T-helper 2 cell treated with Interferon-gamma antibody and Interleukin-4, amounts not matched to agents 5 μg/mL and 100 μg/mL, for 36 hours (primary cell): ENCODE data around the gene TNRC6A.

Source experiments
- DNase-seq: peaks from one replicate; pipeline ENCODE4 v3.0.0; 2021; ENCODE audit warnings: low spot score
- H3K27ac Mint-ChIP-seq: one replicate; pipeline ENCODE4 v1.8.0; 2021; ENCODE audit warnings: mild to moderate bottlenecking, mixed read lengths
- H3K27me3 Mint-ChIP-seq: one replicate; pipeline ENCODE4 v1.8.0; 2021; ENCODE audit warnings: low read depth, mixed read lengths
- H3K36me3 Mint-ChIP-seq: one replicate; pipeline ENCODE4 v1.8.0; 2021; ENCODE audit warnings: low read depth, mixed read lengths
- H3K4me1 Mint-ChIP-seq: one replicate; pipeline ENCODE4 v1.8.0; 2021; ENCODE audit warnings: low read depth, mixed read lengths
- H3K4me3 Mint-ChIP-seq: one replicate; pipeline ENCODE4 v1.8.0; 2022; ENCODE audit warnings: mild to moderate bottlenecking, moderate library complexity, mixed read lengths
- H3K9me3 Mint-ChIP-seq: one replicate; pipeline ENCODE4 v1.8.0; 2021; ENCODE audit warnings: mixed read lengths

Gene TNRC6A

GRCh38 chr16:24755201-24755874 is 25.9 kb downstream of the TNRC6A start:
- peaks cover 20% of the 10 kb centered on the region for H3K4me1 Mint-ChIP-seq
- H3K9me3 Mint-ChIP-seq, result no peaks in the 10 kb centered on the region
- no peak for DNase-seq
- H3K36me3 Mint-ChIP-seq, result peaks cover 5% of the 10 kb centered on the region
- no peak overlapping the region for H3K27ac Mint-ChIP-seq
- no peak overlapping the region for H3K4me3 Mint-ChIP-seq
- H3K27me3 Mint-ChIP-seq, result no peaks in the 10 kb centered on the region

- H3K27ac Mint-ChIP-seq, result no peak overlapping the region
- H3K4me1 Mint-ChIP-seq, result peaks cover 9% of the 10 kb centered on the region
- no peak for DNase-seq
- no peaks in the 10 kb centered on the region for H3K27me3 Mint-ChIP-seq
- no peaks in the 10 kb centered on the region for H3K9me3 Mint-ChIP-seq
- peaks cover 2% of the 10 kb centered on the region for H3K36me3 Mint-ChIP-seq
- H3K4me3 Mint-ChIP-seq, result no peak overlapping the region
These were observed 28.9 kb downstream of the TNRC6A start for GRCh38 chr16:24758373-24758772.

- H3K4me3 Mint-ChIP-seq, result no peak overlapping the region
These were observed 29.6 kb downstream of the TNRC6A start for GRCh38 chr16:24759006-24759405.

GRCh38 chr16:24761526-24761925 is 32.1 kb downstream of the TNRC6A start:
- Mint-ChIP-seq H3K27ac (no peak overlapping the region), H3K4me1 (peaks cover 8% of the 10 kb centered on the region), H3K36me3 (peaks cover 9% of the 10 kb centered on the region), H3K27me3 (no peaks in the 10 kb centered on the region), H3K4me3 (no peak overlapping the region), H3K9me3 (no peaks in the 10 kb centered on the region)
- no peak for DNase-seq

More at GRCh38 chr16:24759006-24759405, 29.6 kb downstream of the TNRC6A start:
- Mint-ChIP-seq H3K36me3 (peaks cover 6% of the 10 kb centered on the region), H3K27ac (no peak overlapping the region), H3K4me1 (peaks cover 11% of the 10 kb centered on the region), H3K9me3 (no peaks in the 10 kb centered on the region), H3K27me3 (no peaks in the 10 kb centered on the region)
- no peak for DNase-seq

- Mint-ChIP-seq H3K27ac (no peak overlapping the region), H3K9me3 (no peaks in the 10 kb centered on the region), H3K27me3 (no peaks in the 10 kb centered on the region), H3K36me3 (peaks cover 15% of the 10 kb centered on the region), H3K4me3 (no peak overlapping the region), H3K4me1 (peaks cover 9% of the 10 kb centered on the region)
- DNase-seq, result no peak
These were observed 35.5 kb downstream of the TNRC6A start for GRCh38 chr16:24764916-24765315.

GRCh38 chr16:24766057-24766456 is 36.6 kb downstream of the TNRC6A start:
- Mint-ChIP-seq H3K9me3 (no peaks in the 10 kb centered on the region), H3K27ac (no peak overlapping the region), H3K27me3 (no peaks in the 10 kb centered on the region), H3K4me1 (peaks cover 16% of the 10 kb centered on the region), H3K36me3 (peaks cover 17% of the 10 kb centered on the region), H3K4me3 (no peak overlapping the region)
- DNase-seq, result no peak

- Mint-ChIP-seq H3K4me1 (peaks cover 17% of the 10 kb centered on the region), H3K36me3 (peaks cover 23% of the 10 kb centered on the region), H3K27ac (no peak overlapping the region), H3K9me3 (no peaks in the 10 kb centered on the region), H3K27me3 (no peaks in the 10 kb centered on the region), H3K4me3 (no peak overlapping the region)
- no peak for DNase-seq
These were observed 40.4 kb downstream of the TNRC6A start for GRCh38 chr16:24769806-24770205.

- Mint-ChIP-seq H3K36me3 (peaks cover 27% of the 10 kb centered on the region), H3K27me3 (no peaks in the 10 kb centered on the region), H3K4me3 (no peak overlapping the region), H3K4me1 (peaks cover 19% of the 10 kb centered on the region), H3K9me3 (no peaks in the 10 kb centered on the region), H3K27ac (no peak overlapping the region)
- DNase-seq, result no peak
These were observed 41.8 kb downstream of the TNRC6A start for GRCh38 chr16:24771132-24771778.

- H3K27ac Mint-ChIP-seq, result no peak overlapping the region
- no peaks in the 10 kb centered on the region for H3K9me3 Mint-ChIP-seq
- peaks cover 19% of the 10 kb centered on the region for H3K4me1 Mint-ChIP-seq
- H3K27me3 Mint-ChIP-seq, result no peaks in the 10 kb centered on the region
- H3K36me3 Mint-ChIP-seq, result peaks cover 27% of the 10 kb centered on the region
- DNase-seq, result no peak
- no peak overlapping the region for H3K4me3 Mint-ChIP-seq
These were observed 42.3 kb downstream of the TNRC6A start for GRCh38 chr16:24771779-24772157.

- DNase-seq, result no peak
- H3K4me3 Mint-ChIP-seq, result no peak overlapping the region
- H3K27me3 Mint-ChIP-seq, result no peaks in the 10 kb centered on the region
- no peaks in the 10 kb centered on the region for H3K9me3 Mint-ChIP-seq
- H3K27ac Mint-ChIP-seq, result no peak overlapping the region
- peaks cover 36% of the 10 kb centered on the region for H3K36me3 Mint-ChIP-seq
- H3K4me1 Mint-ChIP-seq, result peaks cover 19% of the 10 kb centered on the region
These were observed 44.4 kb downstream of the TNRC6A start for GRCh38 chr16:24773771-24774427.

- DNase-seq, result no peak
- H3K4me1 Mint-ChIP-seq, result peaks cover 18% of the 10 kb centered on the region
- H3K36me3 Mint-ChIP-seq, result peaks cover 38% of the 10 kb centered on the region
- no peaks in the 10 kb centered on the region for H3K9me3 Mint-ChIP-seq
- no peak overlapping the region for H3K4me3 Mint-ChIP-seq
- H3K27me3 Mint-ChIP-seq, result no peaks in the 10 kb centered on the region
- no peak overlapping the region for H3K27ac Mint-ChIP-seq
These were observed 45.1 kb downstream of the TNRC6A start for GRCh38 chr16:24774510-24774909.

- H3K4me3 Mint-ChIP-seq, result no peak overlapping the region
- peaks cover 42% of the 10 kb centered on the region for H3K36me3 Mint-ChIP-seq
- no peak overlapping the region for H3K27ac Mint-ChIP-seq
- peaks cover 9% of the 10 kb centered on the region for H3K4me1 Mint-ChIP-seq
- DNase-seq, result no peak
- H3K9me3 Mint-ChIP-seq, result no peaks in the 10 kb centered on the region
- H3K27me3 Mint-ChIP-seq, result no peaks in the 10 kb centered on the region
These were observed 46.0 kb downstream of the TNRC6A start for GRCh38 chr16:24775455-24775854.

GRCh38 chr16:24776501-24777220 is 47.2 kb downstream of the TNRC6A start:
- H3K27ac Mint-ChIP-seq, result no peak overlapping the region
- no peaks in the 10 kb centered on the region for H3K9me3 Mint-ChIP-seq
- H3K4me3 Mint-ChIP-seq, result no peak overlapping the region
- no peak for DNase-seq
- H3K36me3 Mint-ChIP-seq, result peaks cover 44% of the 10 kb centered on the region
- no peaks in the 10 kb centered on the region for H3K27me3 Mint-ChIP-seq
- H3K4me1 Mint-ChIP-seq, result peaks cover 7% of the 10 kb centered on the region

GRCh38 chr16:24778671-24779070 is 49.2 kb downstream of the TNRC6A start:
- H3K4me1 Mint-ChIP-seq, result peaks cover 7% of the 10 kb centered on the region
- H3K4me3 Mint-ChIP-seq, result no peak overlapping the region
- H3K27me3 Mint-ChIP-seq, result no peaks in the 10 kb centered on the region
- peaks cover 44% of the 10 kb centered on the region for H3K36me3 Mint-ChIP-seq
- H3K9me3 Mint-ChIP-seq, result no peaks in the 10 kb centered on the region
- DNase-seq, result no peak
- no peak overlapping the region for H3K27ac Mint-ChIP-seq
